ENCODE measurements around the gene RBBP4.
"Not testable (repeated sequence)": the region's sequence is repeated elsewhere in the genome, so short reads cannot be mapped to it uniquely, and the experiment has no call there.

Gene RBBP4

DNA sequence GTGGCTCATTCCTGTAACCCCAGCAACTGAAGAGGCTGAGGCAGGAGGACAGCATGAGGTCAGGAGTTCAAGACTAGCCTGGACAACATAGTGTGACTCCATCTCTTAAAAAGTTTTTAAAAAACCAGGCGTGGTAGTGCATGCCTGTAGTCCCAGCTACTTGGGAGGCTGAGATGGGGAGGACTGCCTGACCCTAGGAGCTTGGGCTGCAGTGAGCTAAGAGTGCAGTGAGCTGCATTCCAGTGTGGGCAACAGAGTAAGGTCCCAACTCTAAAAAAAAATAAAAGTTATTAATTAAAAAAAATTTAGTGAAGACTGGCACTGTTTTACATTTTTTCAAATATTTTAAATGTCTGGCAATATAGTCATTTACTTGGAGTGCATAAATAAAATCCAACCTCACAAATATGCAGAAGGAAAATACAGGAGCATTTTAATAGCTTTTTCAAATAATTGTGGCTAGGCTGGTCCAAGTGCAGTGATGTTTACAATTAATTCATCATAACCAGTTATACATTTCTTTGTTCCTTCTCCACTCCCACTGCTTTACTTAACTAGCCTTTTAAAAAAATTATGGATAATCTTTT is 11.4 kb upstream of the RBBP4 start:
- no peak for DNase-seq (ENCODE audit: low read depth in 2 of 2)

DNA sequence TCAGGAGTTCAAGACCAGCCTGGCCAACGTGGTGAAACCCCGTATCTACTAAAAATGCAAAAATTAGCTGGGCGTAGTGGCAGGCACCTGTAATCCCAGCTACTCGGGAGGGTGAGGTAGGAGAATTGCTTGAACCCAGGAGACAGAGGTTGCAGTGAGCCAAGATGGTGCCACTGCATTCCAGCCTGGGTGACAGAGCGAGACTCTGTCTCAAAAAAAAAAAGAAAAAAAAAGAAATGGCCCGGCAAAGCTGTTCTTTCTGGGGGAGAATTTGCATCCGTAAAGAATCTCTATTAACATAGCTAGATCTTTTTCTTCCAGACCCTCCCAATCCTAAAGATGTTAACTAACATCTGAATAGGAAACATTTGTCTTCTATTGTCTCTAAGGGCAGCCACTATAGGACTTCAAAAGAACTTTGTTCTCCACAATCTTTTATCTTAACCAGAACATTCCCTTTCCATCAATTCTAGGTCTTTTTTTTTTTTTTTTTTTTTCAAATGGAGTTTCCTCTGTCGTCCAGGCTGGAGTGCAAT is 8.6 kb upstream of the RBBP4 start:
- DNase-seq (ENCODE audit: low read depth in 2 of 2): not testable (repeated sequence)

DNA sequence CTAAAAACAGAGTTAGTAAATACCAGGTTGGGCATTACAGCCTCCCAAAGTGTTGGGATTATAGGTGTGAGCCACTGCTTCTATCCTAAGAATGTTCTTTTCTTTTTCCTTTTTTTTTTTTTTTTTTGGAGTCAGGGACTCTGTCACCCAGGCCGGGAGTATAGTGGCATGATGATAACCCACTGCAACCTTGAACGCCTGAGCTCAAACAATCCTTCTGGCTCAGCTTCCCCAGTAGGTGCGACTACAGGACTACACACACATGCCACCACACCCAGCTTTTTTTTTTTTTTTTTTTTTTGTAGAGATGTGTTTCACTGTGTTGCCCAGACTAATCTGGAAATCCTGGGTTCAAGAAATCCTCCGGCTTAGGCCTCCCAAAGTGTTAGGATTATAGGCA is 6.6 kb upstream of the RBBP4 start:
- no peak for DNase-seq (ENCODE audit: low read depth in 2 of 2)

DNA sequence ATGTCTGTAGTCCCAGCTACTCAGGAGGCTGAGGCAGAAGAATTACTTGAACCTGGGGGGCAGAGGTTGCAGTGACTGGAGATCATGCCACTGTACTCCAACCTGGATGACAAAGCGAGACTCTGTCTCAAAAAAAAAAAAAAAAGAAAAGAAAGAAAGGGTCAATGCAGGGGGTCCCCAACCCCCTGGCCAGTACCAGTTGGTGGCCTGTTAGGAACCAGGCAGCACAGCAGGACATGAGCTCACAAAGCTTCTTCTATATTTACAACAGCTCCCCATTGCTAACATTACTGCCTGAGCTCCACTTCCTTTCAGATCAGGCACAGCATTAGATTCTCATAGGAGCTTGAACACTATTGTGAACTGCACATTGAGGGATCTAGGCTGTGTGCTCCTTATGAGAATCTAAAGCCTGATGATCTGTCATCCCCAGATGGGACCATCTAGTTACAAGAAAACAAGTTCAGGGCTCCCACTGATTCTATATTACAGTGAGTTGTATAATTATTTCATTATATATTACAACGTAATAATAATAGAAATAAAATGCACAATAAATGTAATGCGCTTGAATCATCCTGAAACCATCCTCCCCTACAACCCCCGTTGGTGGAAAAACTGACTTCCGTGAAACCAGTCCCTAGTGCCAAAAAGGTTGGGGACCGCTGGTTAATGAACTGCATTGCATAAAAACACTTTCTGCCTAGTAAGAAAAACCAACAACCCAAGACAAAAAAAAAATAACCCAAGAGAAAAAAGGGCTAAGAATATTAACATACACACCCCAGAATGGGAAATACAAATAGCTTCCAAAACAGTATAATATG is 3.5 kb upstream of the RBBP4 start:
- peak in 1 of 2 donors; percentile 7 for DNase-seq (ENCODE audit: low read depth in 2 of 2)

DNA sequence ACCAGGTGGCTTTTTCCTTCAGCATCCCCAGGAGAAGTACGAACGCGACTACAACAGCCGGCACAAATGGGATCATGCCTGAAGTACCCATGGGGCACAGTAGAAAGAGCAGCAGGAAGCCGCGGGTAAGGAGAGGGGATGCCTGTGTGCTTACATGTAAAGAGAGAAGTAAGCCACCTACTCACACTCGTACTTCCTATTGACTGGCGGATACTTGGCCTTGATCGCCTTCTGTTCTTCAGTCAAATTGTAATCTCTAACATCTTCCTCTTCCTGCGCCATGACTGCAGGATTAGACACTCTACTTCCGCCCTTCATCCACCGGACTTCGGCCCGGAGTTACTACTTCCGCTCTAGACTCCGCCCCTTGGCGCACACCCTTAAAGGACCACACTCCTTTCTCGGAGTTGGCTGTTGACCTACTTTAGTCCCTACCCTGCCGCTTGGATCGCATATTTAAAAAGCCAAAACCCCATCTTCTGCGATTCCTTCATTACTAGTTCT is 708 bp upstream of the RBBP4 start, which contains the start of gene ZBTB8OS:
TSS of gene ZBTB8OS (minus strand) at position 303 of the 504 bp plus-strand sequence. CDS start at position 282, 21 bp downstream.
- DNase-seq (ENCODE audit: low read depth in 2 of 2): peak; percentile 79 to 80

DNA sequence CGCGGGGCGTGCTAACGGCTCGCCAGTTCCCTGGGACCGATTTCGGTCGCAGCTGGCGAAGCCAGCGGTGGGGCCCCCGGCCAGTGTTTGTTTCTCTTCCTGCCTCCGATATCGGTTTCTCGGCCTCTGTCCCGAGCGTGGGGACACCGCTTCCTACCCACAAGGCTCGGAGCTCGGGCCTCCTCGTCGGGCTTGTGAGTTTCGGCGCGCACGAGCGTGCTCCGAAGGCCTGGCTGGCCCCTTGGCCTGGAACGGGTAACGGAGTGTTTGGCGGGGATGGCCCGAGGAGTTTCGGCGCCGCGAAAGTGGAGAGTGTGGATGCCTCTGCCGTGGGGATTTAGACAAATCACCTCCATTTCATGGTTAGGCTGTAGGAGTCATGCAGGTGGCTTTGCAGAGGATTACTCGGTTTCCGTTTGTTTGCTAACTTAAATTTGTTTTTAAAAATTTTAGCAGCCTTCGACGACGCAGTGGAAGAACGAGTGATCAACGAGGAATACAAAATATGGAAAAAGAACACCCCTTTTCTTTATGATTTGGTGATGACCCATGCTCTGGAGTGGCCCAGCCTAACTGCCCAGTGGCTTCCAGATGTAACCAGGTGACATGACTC is 559 bp downstream of the RBBP4 start:
- DNase-seq (ENCODE audit: low read depth in 2 of 2): no peak

DNA sequence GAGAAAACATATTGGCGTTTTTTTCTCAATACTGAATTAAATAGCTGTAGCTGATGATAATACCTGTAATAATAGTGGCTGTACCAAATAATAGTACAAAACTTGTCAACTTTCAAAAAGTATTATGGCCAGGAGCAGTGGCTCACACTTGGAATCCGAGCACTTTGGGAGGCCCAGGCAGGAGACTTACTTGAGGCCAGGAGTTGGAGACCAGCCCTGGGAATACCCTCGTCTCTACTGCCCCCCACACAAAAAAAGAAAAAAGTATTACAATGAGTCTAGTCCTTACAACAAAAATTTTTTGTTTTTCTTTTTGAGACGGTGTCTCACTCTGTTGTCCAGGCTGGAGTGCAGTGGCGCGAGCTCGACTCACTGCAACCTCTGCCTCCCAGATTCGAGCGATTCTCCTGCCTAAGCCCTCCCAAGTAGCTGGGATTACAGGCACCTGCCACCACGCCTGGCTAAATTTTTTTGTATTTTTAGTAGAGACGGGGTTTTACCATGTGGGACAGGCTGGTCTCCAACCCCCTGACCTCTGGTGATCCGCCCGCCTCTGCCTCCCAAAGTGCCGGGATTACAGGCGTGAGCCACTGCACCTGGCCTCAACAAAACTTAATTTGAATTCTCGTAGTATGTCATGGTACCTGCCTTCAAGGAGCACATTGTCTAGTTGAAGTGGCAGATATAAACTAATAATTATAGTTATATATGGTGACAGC is 1.4 kb downstream of the RBBP4 start:
- DNase-seq (ENCODE audit: low read depth in 2 of 2): no peak

DNA sequence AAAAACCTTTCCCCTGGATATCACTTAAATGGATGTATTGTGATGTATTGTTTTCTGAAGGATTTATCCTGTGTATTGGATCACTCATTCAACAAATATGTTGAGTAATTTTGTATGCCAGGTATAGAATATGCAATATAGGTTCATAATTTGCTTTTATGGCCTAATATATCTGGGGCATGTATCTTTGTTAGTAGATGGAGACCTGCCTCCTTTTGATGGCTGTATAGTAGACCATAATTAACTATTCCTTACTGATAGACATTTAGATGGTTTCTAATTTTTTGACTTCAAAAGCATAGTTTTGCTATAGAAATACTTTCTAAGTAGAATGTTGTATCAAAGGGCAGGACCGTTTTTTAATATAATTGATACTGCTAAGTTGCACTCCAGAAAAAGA is 8.6 kb downstream of the RBBP4 start:
- DNase-seq (ENCODE audit: low read depth in 2 of 2): no peak

DNA sequence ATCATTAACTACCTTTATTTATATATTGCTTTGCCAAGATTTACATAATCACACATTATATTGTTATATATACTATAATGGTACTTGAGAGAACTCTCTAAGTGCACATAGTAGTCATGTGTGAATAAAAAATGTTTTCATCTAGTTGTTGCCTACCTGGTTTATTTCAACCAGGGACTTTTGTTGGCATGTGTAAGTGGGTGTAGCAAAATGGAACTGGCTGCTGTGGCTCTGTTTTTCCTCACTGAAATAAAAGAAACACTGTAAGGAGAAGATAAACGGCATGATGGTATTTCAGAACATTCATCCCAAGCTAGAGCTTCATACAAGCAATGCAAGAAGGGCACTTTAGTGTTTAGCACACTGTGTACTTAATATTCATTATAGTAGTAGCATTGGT is 14.9 kb downstream of the RBBP4 start:
- DNase-seq (ENCODE audit: low read depth in 2 of 2): no peak

DNA sequence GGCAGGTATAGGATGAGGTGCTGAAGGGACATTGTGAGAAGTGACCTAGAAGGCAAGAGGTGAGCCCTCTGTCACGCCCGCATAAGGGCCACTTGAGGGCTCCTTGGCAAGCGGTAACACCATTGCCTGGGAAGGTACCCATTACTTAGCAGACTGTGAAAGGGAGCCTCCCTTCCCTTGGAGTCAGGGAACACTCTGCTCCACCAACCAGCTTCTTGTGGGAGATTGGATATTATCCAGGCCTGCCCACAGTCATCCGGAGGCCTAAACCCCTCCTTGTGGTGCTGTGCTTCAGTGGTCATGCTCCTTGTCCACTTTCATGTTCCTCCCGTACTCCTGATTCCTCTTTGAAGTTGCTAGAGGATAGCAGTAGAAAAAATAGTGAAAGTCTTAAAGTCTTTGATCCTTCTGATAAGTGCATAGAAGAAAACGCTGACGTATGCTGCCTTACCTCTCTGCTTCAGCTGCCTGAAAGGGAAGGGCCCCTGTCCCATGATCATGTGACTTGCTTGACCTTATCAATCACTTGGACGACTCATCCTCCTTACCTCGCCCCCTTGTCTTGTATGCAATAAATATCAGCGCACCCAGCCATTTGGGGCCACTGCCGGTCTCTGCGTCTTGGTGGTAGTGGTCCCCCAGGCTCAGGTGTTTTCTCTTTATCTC is 16.0 kb downstream of the RBBP4 start:
- DNase-seq (ENCODE audit: low read depth in 2 of 2): no peak

DNA sequence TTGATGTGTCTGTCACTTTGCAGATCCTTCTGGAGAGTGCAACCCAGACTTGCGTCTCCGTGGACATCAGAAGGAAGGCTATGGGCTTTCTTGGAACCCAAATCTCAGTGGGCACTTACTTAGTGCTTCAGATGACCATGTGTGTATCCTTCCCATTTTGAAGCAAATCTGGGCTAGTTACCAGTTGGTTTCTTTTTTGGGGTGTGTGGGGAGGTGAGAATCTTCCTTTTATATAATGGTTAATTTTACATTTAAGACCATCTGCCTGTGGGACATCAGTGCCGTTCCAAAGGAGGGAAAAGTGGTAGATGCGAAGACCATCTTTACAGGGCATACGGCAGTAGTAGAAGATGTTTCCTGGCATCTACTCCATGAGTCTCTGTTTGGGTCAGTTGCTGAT is 17.7 kb downstream of the RBBP4 start:
- DNase-seq (ENCODE audit: low read depth in 2 of 2): not testable (repeated sequence)

DNA sequence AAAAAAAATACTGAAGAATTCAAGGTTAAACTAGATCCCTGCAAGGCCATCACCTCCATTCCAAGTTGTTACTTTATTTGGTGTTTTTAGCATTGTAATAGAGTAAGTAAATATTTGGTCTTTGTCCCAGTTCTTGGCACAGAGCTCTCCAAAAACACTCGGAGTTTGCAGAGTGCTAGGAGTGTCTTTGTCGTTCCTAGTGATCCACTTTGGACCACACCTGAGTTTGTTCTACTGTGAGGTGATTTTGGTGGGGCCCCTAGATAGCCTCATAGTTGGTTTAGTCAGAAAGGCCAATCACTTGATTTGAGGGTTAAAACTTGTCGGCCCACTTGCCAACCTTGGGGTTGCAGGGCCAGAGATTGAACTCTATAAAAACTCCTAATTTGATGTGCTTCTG is 25.9 kb downstream of the RBBP4 start:
- DNase-seq (ENCODE audit: low read depth in 2 of 2): no peak

DNA sequence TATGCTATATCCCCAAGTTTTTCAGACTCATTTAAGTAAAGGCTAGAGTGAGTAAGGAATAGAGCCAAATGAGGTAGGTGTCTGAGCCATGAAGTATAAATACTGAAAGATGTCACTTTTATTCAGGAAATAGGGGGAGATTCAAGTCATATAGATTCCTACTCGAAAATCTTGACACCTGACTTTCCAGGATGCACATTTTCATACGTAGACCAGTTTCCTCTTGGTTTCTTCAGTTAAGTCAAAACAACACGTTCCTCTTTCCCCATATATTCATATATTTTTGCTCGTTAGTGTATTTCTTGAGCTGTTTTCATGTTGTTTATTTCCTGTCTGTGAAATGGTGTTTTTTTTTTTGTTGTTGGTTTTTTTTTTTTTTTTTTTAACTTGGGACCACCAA is 29.0 kb downstream of the RBBP4 start:
- DNase-seq (ENCODE audit: low read depth in 2 of 2): not testable (repeated sequence)

DNA sequence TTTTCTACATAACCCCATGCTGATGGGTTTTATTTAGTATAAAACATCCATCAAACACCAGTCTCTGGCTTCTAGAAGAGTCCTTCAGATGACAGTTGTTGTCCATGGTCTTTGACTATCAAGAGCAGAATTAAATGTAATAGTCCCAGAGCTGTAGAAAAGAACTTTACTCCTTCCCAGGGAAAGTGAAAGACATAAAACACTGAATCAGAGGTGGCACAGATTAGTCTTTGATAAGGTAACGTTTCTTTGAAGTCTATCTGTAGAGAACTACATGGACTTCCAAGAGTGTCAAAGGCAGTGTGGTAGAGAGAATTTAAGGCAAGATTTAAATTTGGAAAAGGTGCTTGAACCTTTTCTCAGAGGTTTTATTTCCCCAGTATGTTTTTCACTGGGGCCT is 29.6 kb downstream of the RBBP4 start:
- DNase-seq (ENCODE audit: low read depth in 2 of 2): no peak

DNA sequence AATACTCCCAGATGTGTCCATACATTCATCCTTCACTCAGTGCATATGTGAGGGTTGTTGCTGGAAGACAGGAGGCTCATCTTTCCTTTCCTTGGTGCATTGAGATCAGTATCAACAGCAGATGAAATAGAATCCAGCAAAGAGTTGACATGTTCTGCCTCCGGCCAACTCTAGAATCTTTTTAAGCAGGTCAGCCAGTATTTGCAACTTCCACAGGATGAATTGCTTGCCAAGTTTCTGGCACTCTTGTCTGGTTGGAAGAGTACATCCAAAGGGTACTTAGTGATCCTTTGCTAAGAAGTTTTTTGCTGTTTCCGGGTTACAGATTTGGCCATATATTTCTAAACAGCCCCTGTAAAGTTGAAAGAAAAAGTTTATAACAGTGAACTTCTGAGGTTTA is 30.5 kb downstream of the RBBP4 start:
- DNase-seq (ENCODE audit: low read depth in 2 of 2): no peak

DNA sequence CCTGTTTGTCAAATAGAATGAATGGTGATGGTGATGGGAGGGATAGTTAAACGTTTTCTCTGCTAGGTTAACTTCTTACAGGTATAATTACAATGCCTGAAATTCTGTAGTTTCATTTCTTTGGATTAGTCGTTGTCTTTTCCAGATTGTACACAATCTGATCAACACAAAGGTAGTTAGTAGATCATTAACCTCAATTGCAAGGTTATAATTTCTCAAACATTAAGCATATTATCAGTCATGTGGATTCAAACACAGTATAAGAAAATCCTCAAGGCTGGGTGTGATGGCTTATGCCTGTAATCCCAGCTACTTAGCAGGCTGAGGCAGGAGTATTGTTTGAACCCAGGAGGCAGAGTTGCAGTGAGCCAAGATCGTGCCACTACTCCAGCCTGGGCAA is 31.0 kb downstream of the RBBP4 start:
- no peak for DNase-seq (ENCODE audit: low read depth in 2 of 2)

DNA sequence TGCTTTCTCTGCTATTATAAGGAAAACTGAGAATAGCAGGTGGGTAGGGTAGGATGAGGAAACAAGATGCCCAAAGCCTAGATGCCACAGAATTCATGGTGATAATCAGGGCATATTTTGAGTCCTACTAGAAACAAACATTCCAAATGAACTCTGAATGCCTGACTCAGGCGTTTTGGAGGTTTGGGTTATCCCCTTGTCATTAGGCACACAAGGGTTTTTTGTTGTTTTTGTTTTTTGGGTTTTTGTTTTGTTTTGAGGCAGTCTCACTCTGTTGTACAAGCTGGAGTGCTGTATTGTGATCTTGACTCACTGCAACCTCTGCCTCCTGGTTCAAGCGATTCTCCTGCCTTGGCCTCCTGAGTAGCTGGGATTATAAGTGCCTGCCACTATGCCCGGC is 32.4 kb downstream of the RBBP4 start:
- DNase-seq (ENCODE audit: low read depth in 2 of 2): no peak

DNA sequence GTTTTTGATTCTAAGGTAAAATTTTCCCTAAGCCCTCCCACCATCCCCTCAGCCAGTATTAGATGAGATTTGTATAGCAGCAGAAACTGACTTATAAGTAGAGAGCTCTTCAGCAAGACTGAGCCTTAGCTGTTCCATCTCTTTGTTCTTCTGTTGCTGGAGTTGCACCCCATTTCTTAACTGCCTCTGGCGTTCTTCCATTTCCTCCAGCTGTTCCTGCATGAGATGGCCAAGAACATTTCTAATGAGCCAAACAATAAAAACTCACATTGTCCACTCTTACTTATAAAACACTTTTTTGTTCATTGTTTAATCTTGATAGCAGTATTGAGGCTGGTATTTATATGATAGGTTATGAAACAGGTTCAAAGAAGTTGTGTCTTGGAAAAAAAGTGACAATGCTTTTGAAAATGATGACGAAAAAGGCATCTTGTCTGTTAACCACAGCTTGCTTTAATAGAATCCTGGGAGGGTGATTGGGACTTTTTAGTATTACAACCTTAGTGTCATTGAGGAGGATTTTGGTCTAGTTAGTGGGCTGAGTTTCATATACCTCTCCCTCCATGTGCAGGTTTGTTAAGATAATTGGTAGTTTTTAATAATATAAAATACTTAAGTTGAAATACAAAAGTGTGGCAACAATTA is 33.3 kb downstream of the RBBP4 start:
- no peak for DNase-seq (ENCODE audit: low read depth in 2 of 2)

DNA sequence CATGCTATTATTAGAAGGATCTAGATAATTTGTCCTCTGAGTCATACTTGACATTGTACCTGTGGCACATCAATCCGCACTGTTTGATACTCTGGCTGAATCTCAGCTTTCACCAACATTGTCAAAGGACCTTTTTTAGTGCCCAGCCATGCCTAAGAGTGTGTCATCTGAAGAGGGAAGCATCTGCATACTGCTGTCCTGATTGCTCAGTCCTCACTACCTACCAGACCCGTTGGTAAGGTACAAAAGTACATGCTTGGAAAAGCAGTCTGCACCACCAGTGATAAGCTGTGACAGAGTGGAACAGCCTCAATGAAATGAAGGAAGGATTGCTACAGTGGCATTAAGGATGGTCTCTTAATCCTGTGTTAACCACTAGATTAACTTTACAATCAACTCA is 34.5 kb downstream of the RBBP4 start:
- no peak for DNase-seq (ENCODE audit: low read depth in 2 of 2)

DNA sequence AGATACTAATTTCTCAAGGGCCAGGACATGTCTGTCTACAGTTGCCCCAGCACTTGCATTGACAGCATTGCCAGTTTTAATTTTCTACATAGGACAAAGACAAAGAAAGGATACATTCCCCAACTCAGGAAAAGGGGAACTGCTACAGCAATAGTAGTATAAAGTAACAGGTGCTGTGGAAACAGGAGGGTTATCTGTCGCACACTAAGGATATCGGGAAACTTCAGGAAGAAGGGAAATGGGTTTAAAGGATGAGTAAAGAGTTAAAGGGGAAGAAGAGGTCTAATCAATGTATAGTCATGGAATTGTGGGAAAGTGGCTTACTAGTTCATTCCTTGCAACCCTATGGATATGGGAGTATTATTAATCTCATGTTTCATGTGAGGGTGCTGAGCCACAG is 35.4 kb downstream of the RBBP4 start:
- no peak for DNase-seq (ENCODE audit: low read depth in 2 of 2)
